HG02852 (cell line): ENCODE results near the gene TRIB2.
A peak's percentile ranks its signal among the peaks of the same experiment; 100 is the strongest.
"Not testable (repeated sequence)": the region's sequence is repeated elsewhere in the genome, so short reads cannot be mapped to it uniquely, and the experiment has no call there.

Experiments used
- ATAC-seq: cut with Tn5 transposase; IDR thresholded peaks from one replicate; pipeline ENCODE4 v1.9.1; 2021; ENCODE audit warnings: mild to moderate bottlenecking, moderate library complexity; ENCODE audit not compliant: unreplicated experiment

The TRIB2 gene

GRCh38 chr2:12716282-12717190 lies at the start of gene TRIB2:
Gene TRIB2 (plus strand): TSS chr2:12716936. CDS start chr2:12718308, 1,372 bp downstream.
- peak; percentile 59 for ATAC-seq

GRCh38 chr2:12669036-12669435 lies 47.7 kb upstream of the TRIB2 start:
- no peak for ATAC-seq

- no peak for ATAC-seq
These were observed 43.9 kb upstream of the TRIB2 start for GRCh38 chr2:12672711-12673315.

GRCh38 chr2:12674644-12675328 lies 42.0 kb upstream of the TRIB2 start:
- no peak for ATAC-seq

GRCh38 chr2:12675352-12675795 lies 41.4 kb upstream of the TRIB2 start:
- no peak for ATAC-seq

GRCh38 chr2:12675801-12676200 lies 40.9 kb upstream of the TRIB2 start:
- no peak for ATAC-seq

- ATAC-seq, result no peak
These were observed 40.0 kb upstream of the TRIB2 start for GRCh38 chr2:12676771-12677170.

GRCh38 chr2:12678186-12678585 lies 38.5 kb upstream of the TRIB2 start:
- no peak for ATAC-seq

GRCh38 chr2:12679550-12680072 lies 37.1 kb upstream of the TRIB2 start:
- no peak for ATAC-seq

- not testable (repeated sequence) for ATAC-seq
These were observed 36.6 kb upstream of the TRIB2 start for GRCh38 chr2:12680115-12680514.

GRCh38 chr2:12682017-12682416 lies 34.7 kb upstream of the TRIB2 start:
- no peak for ATAC-seq

- ATAC-seq, result no peak
These were observed 33.2 kb upstream of the TRIB2 start for GRCh38 chr2:12683457-12684100.

- no peak for ATAC-seq
These were observed 32.2 kb upstream of the TRIB2 start for GRCh38 chr2:12684471-12684936.

GRCh38 chr2:12685145-12685544 lies 31.6 kb upstream of the TRIB2 start:
- ATAC-seq, result no peak

- ATAC-seq, result no peak
These were observed 30.8 kb upstream of the TRIB2 start for GRCh38 chr2:12685956-12686355.

- ATAC-seq, result no peak
These were observed 29.9 kb upstream of the TRIB2 start for GRCh38 chr2:12686708-12687283.

- ATAC-seq, result no peak
These were observed 28.6 kb upstream of the TRIB2 start for GRCh38 chr2:12688091-12688490.

- no peak for ATAC-seq
These were observed 27.8 kb upstream of the TRIB2 start for GRCh38 chr2:12688893-12689292.

- ATAC-seq, result no peak
These were observed 23.2 kb upstream of the TRIB2 start for GRCh38 chr2:12693509-12693908.

GRCh38 chr2:12694990-12695774 lies 21.6 kb upstream of the TRIB2 start:
- ATAC-seq, result peak; percentile 67
